Tibial artery (tissue), 4 donors: ENCODE results near the gene SIK2.

Source experiments
- DNase-seq, 2 donors: peaks; one replicate each; pipeline ENCODE4 v3.0.0-alpha.2; 2019
- H3K27ac ChIP-seq, 2 donors: fragments of 200-600 bp; sonication (generic) in 1 of 2; 1 replicate in 1 of 2; 2 replicates in 1 of 2; pipeline ENCODE4 v1.5.1; 2018 to 2019; ENCODE audit warnings: mild to moderate bottlenecking in 1 of 2
- H3K27me3 ChIP-seq, 2 donors: fragments of 200-600 bp; sonication (generic) in 1 of 2; one replicate each; pipeline versions ENCODE4 v1.5.1 to v1.6.0; 2016 to 2019
- H3K36me3 ChIP-seq, 3 donors: fragments of 200-600 bp; sonication (generic) in 2 of 3; one replicate each; pipeline ENCODE4 v1.5.1; 2016 to 2019; ENCODE audit warnings: mild to moderate bottlenecking in 2 of 3
- H3K4me1 ChIP-seq, 4 donors: fragments of 200-600 bp; sonication (generic) in 2 of 4; 1 replicate in 3 of 4; 2 replicates in 1 of 4; pipeline ENCODE4 v1.5.1; 2016 to 2019
- H3K4me3 ChIP-seq, 2 donors: fragments of 200-600 bp; sonication (generic) in 1 of 2; 1 replicate in 1 of 2; 2 replicates in 1 of 2; pipeline ENCODE4 v1.5.1; 2018 to 2019; ENCODE audit warnings: mild to moderate bottlenecking in 2 of 2
- H3K9me3 ChIP-seq, 3 donors: fragments of 200-600 bp; sonication (generic) in 1 of 3; one replicate each; pipeline ENCODE4 v1.5.1; 2016 to 2019
- CTCF ChIP-seq, 2 experiments: fragments of 200-600 bp in 1 of 2; fragments of 450-650 bp in 1 of 2; IDR thresholded peaks; one replicate each; pipeline ENCODE4 v1.5.1; 2017 to 2019; ENCODE audit warnings: antibody characterized with exemption in 2 of 2, mild to moderate bottlenecking in 1 of 2, moderate library complexity in 1 of 2
- intact Hi-C: fragments of 100-400 bp; cut with DNase I; formaldehyde crosslinking; loops from one replicate; pipeline ENCODE4 v1.15.0; 2023; ENCODE audit warnings: low total_unique reads

SIK2 gene

GRCh38 chr11:111774955-111775710 lies 172.9 kb downstream of the SIK2 start:
- intact Hi-C loops: loop anchor here (5.0 kb wide), 2 partner anchors 67 to 193 kb away; no protein-coding TSS in a partner anchor
- TF ChIP-seq CTCF (IDR thresholded peaks at IDR 0.05): no peak
- H3K9me3 ChIP-seq: no peaks in the 10 kb centered on the region
- H3K36me3 ChIP-seq: no peaks in the 10 kb centered on the region
- H3K27me3 ChIP-seq: no peaks in the 10 kb centered on the region
- peak; percentile 83 to 87 for DNase-seq
- peaks cover 0 to 16% (median 5%) of the 10 kb centered on the region in 4 donors for H3K4me1 ChIP-seq
- H3K4me3 ChIP-seq: no peak overlapping the region
- peak overlapping the region; percentile 49 to 63 for H3K27ac ChIP-seq

- no peak for TF ChIP-seq CTCF (IDR thresholded peaks at IDR 0.05)
- no peak overlapping the region for H3K4me3 ChIP-seq
- H3K36me3 ChIP-seq: no peaks in the 10 kb centered on the region
- DNase-seq: no peak
- H3K27ac ChIP-seq: peak overlapping the region in 1 of 2 donors; percentile 1
- peaks cover 0 to 16% (median 5%) of the 10 kb centered on the region in 4 donors for H3K4me1 ChIP-seq
- intact Hi-C loops: loop anchor here (2.0 to 5.0 kb wide), 3 partner anchors 66 to 194 kb away; partner anchors contain the start of gene SIK2
- H3K27me3 ChIP-seq: no peaks in the 10 kb centered on the region
- no peaks in the 10 kb centered on the region for H3K9me3 ChIP-seq
Observed at GRCh38 chr11:111776398-111777093, 174.3 kb downstream of the SIK2 start.

- H3K36me3 ChIP-seq: peaks cover 0 to under 1% (median 0%) of the 10 kb centered on the region in 3 donors
- peaks cover 0 to 16% (median 5%) of the 10 kb centered on the region in 4 donors for H3K4me1 ChIP-seq
- H3K27ac ChIP-seq: no peak overlapping the region
- no peak overlapping the region for H3K4me3 ChIP-seq
- peak; percentile 71 to 85 for TF ChIP-seq CTCF (IDR thresholded peaks at IDR 0.05)
- intact Hi-C loops: loop anchor here (2.0 to 5.0 kb wide), 3 partner anchors 65 to 195 kb away; partner anchors contain the start of gene SIK2
- DNase-seq: no peak
- no peaks in the 10 kb centered on the region for H3K9me3 ChIP-seq
- no peaks in the 10 kb centered on the region for H3K27me3 ChIP-seq
Observed at GRCh38 chr11:111777094-111778046, 175.1 kb downstream of the SIK2 start.

GRCh38 chr11:111778047-111778558 lies 175.9 kb downstream of the SIK2 start:
- TF ChIP-seq CTCF (IDR thresholded peaks at IDR 0.05): no peak
- Histone ChIP-seq H3K27me3 (no peaks in the 10 kb centered on the region), H3K9me3 (no peaks in the 10 kb centered on the region), H3K4me1 (peaks cover 0 to 16% (median 5%) of the 10 kb centered on the region in 4 donors), H3K36me3 (peaks cover 0 to 8% (median 3%) of the 10 kb centered on the region in 3 donors), H3K4me3 (no peak overlapping the region), H3K27ac (no peak overlapping the region)
- intact Hi-C loops: loop anchor here (5.0 kb wide), 2 partner anchors 64 to 196 kb away; no protein-coding TSS in a partner anchor
- no peak for DNase-seq

- H3K4me1 ChIP-seq: peaks cover 0 to 16% (median 5%) of the 10 kb centered on the region in 4 donors
- TF ChIP-seq CTCF (IDR thresholded peaks at IDR 0.05): no peak
- H3K27ac ChIP-seq: no peak overlapping the region
- no peak for DNase-seq
- H3K36me3 ChIP-seq: peaks cover 0 to 13% (median 11%) of the 10 kb centered on the region in 3 donors
- no peak overlapping the region for H3K4me3 ChIP-seq
- no peaks in the 10 kb centered on the region for H3K27me3 ChIP-seq
- intact Hi-C loops: loop anchor here (5.0 kb wide), 2 partner anchors 63 to 197 kb away; no protein-coding TSS in a partner anchor
- H3K9me3 ChIP-seq: no peaks in the 10 kb centered on the region
Observed at GRCh38 chr11:111779118-111779517, 176.9 kb downstream of the SIK2 start.
